NCI-H187 (cell line): Measurements from ENCODE around the gene SEPSECS.

Experiments used
- DNase-seq, 2 experiments: peaks; one replicate each; lab custom pipeline; 2025; lab: John Stamatoyannopoulos, UW

Gene SEPSECS

DNA sequence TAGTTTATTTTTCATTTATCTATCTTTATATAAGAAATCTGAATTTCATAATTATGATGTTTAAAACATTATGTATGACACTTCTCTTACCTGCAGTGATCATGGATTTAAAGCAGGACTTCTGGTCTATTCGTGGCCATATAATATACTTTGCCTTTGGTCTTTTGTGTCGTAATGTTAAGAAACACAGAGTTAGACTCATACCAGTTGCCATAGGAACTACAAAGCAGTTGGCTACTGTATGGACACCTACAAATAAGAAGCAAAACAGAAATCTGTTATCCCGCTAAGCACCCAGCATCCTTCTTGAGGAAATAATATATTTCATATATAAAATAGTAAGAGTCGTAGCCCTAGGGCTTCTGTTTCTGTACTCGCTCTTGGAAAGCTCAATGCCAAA is 4.3 kb downstream of the SEPSECS start:
- DNase-seq = no peak

DNA sequence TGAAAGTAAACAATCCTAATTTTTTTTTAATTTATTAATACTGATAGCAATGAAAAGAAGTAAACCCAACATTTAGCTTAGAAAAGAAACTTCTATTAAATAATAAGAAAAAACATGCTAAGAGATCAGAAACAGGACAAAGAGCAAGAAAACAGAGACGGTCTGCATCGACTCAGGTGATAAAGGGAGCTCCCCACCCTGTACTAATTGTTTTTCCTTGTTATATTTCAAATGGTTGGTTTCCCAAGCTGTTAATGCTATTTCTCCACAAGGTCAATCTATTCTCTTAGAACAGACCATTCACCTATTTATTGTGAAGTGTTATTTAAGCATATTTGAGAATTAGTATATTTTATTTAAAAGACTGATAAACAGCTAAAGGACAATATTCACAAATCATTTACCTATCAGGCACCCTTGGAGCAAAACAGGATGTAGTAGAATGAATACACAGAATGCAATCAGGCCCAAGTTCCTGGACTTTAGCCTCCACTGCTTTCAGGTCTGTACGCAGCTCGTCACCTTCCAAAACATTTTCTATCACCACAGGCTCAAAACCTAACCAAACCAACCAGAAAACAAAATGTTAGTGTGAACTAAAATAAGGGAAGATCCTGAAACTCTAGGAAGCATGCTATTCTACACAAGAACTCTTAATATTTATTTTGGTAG is 5.5 kb downstream of the SEPSECS start:
- DNase-seq = no peak

DNA sequence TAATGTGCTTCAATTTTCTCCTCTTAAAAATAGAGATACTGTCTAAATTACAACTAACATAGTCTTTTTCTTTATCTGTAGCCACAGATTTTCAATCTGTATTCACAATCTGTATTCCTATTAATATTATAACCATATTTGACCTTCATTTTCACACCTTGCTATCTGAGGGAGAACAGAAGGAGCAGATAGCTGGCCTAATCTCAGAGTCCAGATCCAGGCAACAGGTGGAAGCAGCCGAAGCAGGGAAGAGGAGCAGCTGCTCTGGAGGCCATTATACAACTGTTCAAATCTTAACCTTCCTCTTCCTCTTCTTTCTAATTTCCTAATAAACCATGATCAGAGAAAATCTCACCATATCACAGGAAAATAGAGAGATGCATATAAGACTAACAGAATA is 14.2 kb downstream of the SEPSECS start:
- DNase-seq = no peak

DNA sequence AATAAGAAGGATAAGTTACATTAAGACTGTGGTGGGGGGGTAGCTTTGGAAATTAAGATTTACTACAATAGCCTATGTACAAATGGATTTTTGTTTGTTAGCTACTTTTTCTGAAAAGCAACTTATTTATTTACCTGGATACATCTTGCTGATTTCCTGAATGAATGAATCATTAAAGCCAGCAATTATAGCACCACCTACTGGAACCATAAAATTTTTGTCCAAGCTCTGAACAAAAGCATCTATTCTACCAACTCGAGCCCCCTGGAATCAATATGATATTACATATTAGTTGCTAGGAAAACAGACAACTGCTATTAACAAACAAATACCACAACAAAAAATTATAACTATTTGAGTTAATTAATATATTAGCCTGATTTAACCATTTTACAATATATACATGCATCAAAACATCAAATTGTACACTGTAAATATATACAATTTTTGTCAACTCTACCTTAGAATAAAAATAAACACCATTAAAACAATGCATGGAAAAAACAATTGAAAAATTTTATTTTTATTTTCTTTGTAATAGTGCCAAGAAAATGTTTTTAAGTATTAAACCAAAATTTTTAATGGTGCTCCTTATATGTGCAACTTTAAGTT is 15.3 kb downstream of the SEPSECS start:
- peak in 1 of 2 experiments; percentile 13 for DNase-seq

DNA sequence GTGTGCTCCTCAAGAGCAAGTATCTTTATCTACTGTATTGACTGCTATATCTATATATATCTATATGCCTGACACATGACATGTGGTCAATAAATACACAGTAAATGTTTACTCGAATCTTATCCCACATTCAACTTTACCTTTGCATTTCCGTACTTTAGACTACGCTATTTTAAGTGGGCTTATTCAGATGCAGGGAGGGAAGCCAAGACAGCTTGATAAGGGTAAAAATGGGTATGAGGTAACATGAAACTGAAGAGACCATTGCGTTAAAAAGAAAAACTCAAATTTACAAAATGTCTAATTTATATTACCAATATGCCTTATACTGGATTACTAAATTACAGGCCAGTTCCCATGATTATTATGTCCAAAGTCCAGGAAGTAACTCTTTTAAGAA is 17.8 kb downstream of the SEPSECS start:
- DNase-seq = no peak

DNA sequence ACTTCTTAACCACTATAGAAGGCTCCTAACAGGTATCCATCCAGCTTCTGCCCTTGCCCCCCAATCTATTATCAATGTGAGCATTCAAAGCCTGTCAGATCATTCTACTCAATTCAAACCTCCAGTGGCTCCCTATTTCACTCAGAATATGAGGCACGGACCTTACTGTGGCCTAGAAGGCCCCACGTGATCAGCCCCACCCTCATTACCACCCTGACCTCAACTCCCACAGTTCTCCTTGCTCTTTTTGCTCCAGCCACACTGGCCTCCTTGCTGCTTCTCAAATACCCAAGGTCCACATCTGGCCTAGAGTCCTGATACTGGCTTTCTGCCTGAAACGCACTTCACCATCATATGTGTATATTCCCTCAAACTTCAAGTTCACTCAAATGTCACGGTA is 18.7 kb downstream of the SEPSECS start:
- DNase-seq = no peak

DNA sequence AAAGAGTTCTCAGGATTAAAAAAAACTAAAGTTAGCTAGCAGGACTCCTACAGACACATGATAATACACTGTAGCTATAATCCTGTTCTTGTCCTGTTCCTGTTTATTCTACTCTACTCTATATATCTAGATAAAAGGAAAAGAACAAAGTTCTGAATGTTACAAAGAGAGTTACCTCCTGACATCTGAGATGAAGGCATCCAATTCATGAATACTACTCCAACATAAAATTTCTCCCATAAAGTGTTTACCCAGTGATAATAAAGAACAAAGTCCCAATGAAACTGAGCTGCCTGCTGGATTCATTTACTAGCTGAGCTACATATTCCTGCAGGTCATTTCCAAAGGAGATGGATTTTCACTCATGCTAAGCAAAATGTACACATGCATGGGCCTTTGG is 27.1 kb downstream of the SEPSECS start:
- no peak for DNase-seq

DNA sequence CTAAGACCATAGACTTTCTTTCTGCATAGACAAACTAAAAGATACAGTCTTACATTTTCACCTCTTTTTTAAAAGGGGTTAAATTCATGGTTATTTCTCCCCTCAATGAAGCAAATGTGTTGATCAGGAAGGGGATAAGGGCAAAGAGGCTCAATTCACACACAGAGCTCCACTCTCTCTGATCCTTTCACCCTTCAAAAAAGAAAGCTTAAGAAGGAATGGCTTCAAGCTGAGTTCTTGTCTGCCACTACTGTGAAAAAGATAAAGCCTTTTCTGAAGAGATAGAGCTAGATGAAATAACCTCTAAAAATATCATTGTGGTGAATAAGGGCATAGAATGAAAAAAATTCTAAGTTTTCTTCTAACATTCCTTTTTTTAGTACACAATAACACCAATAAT is 28.3 kb downstream of the SEPSECS start:
- no peak for DNase-seq

DNA sequence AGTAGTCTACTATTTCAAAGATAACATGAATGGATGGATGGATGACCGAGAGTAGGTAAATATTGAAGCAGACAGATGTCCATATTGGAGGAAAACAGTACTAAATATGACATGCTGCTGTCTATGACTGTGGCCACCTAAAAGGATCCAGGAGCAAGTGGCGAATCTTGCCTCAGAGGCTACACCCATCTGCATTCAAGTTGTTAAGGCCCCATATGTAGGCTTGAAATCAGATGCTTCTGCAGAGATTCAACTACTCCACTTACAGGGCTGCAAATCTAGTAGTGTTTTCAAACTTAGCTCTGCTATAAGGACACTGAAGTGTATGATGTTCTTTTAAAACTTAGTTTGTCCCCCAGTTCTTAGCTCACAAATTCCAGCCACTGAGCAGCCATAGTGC is 28.9 kb downstream of the SEPSECS start:
- no peak for DNase-seq

DNA sequence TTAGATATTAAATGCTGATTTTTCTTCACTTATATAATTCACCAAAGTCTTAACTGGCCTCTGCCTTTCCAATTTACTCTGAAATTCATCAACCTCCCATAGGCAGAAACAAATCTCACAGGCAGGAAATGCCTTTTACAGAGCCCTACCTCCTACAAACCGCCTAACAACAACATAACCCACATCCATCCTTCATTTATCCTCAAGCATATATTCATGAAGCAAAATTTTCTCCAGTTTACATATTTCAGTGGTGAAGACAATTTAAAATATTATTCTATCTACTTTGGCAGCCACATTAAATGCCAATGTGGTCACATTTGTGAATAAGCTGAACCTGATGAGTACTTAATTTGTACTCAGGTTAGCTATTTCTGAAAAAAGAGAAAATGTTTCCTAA is 30.3 kb downstream of the SEPSECS start:
- DNase-seq = no peak

DNA sequence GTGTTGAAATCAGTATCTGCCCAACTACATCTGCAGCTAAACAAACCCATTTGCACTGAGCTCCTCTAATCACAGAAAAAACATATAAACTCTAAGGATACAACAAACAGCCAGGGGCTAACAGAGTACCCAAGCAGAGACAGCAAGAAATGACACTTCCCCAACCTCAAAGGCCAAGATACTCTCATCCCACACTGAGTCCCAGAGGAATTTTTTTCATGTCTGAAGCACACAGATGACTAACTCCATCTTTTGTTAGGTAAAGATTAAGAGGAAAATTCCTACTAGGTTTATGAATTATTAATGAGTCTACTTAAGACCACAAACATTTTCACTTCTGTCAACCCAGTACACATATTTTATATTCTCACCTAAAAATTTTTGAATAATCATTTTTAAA is 31.6 kb downstream of the SEPSECS start:
- DNase-seq = no peak

DNA sequence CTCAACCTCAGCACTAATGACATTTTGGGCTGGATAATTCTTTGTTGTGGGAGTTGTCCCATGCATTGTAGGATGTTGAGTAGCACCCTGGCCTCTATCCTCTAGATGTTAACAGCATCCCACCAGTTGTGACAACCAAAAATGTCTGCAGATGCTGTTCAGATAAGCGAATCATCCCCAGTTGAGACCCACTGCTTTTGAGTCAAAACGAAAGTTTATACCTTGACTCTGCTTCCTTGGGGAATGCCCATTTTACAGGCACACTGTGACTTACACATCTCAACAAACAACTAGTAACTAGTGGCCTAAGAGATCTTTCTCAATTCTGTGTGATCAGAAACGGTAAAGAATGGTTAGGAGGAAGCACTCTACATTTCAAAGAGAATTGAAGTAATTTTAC is 37.0 kb downstream of the SEPSECS start:
- DNase-seq = no peak

DNA sequence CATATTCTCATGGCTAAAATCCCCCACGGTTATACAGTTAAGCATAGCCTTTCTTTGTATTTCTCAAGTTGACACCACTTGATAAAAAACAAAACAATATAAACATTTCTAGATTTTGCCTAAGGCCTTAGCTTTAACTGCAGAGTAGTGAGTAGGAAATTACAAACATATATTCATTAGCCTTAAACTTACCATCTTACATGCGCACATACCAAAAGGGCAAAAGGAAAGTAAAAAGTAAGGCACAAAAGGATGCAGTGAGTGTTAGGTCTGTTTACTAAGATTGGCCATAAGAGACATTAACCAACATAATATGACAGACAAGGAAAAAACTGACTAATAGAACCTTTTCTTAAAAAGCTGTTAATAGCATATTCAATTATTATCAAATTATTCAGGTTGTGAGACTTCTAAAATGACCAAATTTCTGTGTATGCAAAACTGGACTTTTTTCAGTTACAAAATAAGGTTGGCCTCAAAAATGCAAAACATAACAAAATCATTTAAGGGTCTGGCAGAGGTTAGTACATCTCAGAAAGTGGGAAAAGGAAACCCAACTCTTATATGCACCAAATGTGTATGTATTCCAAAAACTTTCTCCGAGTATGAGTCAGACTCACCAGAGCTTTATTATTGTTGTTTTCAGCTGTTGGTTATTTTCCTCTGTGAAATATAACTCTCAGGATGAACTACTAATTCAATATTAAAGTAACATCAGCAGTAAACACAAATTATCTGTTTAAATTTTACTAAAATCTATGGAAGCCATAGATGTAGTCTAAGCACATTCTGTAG is 39.9 kb downstream of the SEPSECS start:
- DNase-seq = no peak

DNA sequence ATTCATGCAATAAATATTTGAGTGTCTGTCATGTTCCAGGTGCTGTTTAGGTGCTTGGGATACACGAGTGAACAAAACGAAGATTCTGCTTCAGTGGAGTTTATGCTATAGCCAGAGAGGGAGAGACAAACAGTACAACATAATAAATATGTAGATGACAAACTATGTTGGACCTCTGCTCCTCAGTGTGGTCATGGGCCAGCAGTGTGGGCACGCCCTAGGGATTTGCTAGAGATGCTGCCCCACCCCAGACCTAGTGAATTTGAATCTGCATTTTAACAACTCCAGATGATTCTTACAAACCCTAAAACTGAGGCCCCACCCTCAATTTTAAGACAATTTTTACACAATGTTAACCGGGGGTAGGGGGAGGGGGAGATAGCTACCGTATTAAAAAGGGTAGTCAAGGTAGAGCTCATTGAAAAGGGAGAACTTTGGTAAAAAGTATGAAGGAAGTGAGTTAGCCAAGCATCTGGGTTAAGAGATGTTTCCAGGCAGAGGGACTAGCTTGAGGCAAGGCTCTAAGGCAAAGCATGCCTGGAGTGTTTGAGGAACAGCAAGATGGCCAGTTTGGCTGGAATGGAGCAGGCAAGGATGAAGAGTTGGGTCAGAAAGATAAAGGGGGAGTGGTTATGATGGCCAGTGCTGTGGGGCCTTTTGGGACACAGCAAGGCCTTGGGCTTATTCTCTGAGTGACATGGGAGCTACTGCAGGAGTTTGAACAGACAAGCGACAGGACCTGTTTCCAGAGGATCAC is 42.4 kb downstream of the SEPSECS start:
- DNase-seq = no peak

DNA sequence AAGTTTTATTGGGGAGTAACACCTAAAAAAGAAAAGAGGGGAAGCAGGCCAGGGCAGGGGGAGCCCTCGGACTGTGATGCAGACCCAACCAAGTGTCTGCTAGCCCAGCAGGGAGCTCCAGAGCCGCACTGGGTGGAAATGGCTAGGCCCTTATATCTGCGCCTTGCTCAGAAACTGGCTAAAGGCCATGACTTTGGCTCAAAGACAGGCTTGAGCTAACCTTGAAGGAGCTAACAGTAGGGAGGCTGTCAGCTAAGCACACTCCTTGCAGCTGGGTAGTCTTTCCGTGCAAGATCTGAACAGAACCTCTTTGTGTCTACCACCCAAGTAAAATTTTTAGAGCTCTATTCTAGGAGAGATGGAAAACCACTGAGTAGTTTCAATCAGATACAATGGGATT is 43.0 kb downstream of the SEPSECS start:
- DNase-seq = no peak

DNA sequence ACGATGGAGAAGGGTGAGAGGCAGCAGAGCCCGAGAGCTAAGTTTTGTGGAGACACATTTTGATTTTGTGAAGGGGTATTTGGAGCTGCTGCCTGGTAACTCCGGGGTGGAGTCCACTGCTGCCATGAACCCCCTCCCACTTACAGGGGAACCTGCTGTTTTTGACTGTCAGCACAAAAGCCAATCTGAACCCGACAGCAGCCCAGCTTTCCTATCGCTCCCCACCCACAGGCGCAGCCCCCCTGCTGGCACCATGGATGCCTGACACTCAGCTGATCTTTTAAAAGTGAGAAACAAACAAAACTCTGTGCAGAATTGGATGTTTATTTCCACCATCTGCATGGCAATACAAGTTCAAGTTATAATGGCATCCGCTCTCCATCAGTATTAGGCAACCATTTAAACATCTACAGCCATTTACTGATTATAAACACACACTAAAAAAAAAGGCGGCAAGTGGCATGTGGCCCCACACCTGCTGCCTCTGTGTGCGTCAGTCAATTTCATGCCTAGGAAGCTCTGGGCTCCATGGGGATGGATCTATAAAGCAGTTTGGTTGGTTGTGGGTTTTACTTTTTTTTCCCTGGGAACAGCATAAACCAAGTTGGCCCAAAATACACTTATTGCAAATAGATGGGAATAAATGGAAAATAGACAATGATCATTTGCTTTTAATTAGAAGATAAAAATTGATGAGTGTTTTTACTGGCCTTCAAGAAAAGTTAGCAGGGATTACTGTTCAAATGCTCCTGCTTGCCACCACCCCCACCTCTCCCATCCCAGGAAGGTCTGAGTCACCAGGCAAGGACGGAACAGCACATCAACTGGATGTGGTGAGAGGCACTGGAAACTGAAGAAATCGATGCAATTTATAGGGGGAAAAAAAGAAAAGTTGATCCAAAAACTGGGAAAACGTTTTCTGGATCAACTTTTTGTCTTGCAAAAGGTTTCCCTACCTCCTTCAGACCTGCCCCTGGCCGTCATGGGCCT is 46.0 kb downstream of the SEPSECS start:
- DNase-seq = no peak

DNA sequence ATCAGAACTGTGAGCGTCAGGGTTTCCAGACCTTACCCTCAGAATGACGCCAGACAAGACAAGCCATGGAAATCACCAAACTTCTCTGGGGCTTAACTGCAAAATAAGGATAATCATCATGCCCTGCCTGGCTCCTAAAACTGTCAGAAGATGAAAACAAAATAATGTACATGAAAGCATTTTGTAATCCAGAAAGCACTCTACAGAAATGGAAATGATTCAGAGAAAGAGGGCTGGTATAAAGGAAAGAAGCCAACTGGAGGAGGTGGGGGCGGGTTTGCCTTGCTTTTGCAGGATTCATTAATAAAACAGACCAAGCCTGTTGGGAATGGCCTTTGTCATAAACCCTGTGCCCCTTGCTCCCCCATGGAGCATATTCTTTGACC is 47.3 kb downstream of the SEPSECS start:
- no peak for DNase-seq

DNA sequence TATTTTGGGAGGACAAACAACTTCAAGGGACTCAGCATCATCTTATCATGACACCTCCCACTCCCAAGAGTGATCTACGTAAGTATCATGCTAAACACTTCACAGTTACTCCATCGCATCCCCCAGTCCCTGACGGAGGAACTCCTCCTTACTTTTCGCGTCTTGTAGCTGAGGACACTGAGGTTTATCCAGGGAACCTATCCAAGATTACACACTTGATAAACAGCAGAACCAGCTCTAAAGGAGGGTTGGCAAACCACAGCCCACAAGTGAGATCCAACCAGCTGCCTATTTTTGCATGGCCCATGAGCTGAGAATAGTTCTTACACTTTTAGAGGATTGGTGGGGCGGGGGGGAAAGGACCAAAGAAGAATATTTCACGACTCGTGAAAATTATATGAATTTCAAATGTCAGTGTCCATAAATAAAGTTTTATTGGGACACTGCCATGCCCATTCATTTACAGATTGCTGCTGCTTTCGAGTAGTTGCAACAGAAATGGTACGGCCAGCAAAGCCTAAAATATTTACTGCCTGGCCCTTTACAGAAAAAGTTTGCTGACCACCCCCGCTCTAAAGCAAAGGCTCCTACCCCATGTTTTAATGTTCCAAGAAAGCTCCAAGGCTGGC is 47.8 kb downstream of the SEPSECS start:
- no peak for DNase-seq

DNA sequence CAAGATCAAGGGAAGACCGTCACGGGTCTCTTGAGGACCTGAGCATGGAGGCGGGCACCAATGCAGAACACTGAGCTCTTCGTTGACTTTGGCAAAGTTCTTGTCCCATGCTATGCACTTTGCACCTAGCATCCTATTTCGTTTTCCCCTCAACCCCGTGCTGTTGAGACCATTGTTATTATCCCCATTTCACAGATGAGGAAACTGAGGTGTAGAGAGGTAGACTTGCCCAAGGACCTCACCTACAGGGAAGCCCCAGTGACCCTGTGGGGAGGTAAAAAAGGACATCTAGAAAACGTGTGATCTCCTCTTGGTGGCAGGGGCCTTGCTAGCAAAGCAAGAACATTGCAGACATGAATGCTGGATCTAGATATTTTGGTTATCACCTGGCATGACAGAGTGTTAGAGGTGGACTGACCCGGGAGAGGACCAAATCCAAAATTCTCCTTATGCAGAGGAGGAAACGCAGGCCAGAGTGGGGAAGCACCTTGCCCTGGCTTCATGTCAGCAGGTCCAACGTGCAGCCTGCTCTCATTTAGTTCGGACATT is 48.5 kb downstream of the SEPSECS start:
- DNase-seq = no peak

DNA sequence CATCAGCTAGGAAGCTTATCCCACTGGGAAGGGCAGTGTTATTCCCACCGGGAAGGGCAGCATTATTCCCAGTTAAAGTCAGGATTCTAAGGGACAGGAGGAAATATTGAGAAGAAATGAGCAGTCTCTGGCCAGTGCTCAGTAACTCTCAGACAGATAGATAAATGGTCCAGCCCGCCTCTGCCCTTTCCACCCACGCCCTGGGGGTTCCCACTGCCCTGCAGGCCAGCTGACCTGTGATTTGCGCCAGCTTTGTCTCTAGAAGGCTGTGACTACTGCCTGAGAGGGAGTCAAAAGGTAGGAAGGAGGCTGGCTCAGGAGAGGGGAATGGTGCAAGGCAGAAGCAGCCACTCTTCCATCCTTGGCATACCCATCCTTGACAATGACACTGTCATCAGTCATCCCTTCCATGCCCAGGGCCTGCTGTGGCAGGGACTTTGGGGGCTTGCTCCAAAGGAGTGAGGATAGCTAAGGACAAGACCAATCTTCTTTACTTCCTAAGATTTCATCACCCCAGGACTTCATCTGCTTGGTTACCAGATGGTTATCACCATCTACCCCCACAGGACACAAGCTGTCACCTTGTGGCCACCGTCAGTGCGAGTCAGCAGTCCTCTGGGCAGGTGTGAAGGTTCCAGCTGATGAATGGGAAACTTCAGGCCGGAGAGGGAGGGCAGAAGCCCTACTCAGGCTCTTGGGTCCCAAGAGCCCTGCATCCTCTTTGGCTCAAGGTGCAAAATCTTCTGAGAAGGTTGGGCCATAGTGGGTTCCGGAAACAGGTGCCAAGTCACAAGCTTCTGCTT is 49.5 kb downstream of the SEPSECS start:
- no peak for DNase-seq
